ENCODE results near the gene SDHA.

DNA sequence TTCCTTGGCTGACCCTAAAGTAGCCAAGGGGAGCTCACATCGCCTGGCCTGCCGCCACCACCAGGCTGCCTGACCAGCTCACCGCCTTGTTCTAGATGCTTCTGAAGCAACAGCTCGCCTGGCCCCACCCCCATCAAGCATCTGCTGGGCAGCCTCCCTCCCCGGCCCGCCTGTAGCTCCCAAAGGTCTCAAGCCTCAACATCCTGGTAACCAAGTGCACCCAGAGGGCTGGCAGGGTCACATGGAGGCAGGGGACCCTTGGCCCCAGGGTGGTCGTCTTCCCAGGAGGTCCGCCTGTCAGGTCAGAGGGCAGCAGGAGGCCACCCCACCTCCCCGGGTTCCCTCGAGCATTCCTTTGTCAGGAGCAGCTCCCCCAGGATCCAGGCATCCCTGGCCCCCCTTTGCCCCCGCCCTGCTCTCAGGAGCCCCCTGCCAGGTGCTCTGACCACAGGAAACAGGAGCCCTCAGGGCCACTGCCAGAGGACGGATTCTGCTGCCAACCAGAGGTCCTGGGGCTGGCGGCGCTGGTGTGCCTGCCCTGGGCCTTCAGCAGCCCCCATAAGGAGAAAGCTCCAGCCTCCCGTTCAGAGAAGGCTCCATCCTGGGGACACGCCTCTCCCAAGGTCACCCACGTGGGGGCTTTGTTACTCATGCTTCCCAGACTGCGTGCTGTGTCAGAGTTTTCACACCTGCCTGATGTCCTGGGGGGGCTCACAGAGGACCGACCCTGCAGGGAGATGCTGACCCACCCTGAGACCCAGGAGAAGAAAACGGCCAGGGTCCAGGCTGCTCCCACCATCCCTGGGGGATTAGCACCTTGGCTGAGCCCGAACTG lies 30.3 kb upstream of the SDHA start:
- TF ChIP-seq, protein P1, sequence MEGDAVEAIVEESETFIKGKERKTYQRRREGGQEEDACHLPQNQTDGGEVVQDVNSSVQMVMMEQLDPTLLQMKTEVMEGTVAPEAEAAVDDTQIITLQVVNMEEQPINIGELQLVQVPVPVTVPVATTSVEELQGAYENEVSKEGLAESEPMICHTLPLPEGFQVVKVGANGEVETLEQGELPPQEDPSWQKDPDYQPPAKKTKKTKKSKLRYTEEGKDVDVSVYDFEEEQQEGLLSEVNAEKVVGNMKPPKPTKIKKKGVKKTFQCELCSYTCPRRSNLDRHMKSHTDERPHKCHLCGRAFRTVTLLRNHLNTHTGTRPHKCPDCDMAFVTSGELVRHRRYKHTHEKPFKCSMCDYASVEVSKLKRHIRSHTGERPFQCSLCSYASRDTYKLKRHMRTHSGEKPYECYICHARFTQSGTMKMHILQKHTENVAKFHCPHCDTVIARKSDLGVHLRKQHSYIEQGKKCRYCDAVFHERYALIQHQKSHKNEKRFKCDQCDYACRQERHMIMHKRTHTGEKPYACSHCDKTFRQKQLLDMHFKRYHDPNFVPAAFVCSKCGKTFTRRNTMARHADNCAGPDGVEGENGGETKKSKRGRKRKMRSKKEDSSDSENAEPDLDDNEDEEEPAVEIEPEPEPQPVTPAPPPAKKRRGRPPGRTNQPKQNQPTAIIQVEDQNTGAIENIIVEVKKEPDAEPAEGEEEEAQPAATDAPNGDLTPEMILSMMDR (IDR thresholded peaks at IDR 0.05; ENCODE audit: low read depth, low read length) = no peak
- TF ChIP-seq POLR2A (IDR thresholded peaks at IDR 0.05; ENCODE audit: extremely low read depth, insufficient read length) = no peak

Data from NB4 (cell line).